ENCODE results near the gene TP63.
"Not testable (repeated sequence)": the region's sequence is repeated elsewhere in the genome, so short reads cannot be mapped to it uniquely, and the experiment has no call there.

TP63 gene

DNA sequence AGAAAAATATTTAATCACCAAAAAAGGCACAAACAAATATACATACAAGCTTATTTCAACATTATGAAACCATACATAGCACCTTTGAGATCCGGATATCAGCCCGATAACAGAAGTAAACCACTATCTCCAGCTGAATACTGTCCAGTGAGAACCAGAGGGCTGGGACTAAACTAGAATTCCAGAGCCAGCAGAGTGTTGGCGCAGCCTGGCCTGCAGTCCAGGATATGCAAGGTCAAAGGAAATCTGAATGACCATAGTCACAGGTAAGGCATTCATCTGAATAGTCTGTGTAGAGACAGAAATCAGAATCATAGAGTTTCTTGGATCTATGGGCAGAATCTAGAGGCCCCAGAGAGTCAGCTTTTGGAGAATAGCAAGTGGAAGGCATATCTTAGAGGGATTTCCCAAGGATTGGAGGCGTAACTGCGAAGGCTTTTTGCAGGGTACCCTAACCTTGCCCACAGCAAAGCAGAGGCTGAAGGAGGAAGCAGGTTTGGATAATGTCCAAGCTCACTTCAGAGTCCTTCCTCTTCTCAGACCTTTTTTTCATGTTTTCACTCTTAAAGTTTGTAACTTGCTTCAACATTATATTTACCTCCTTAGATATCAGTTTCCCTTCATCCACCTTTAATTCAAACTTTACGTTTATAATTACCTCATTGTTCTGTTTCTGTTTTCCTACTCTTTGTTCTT lies 32.5 kb upstream of the TP63 start:
- no peak for DNase-seq (ENCODE audit: low read depth)
- TF ChIP-seq POLR2A (IDR thresholded peaks at IDR 0.05; ENCODE audit: extremely low read depth, insufficient read length) (no peak), MYC (IDR thresholded peaks at IDR 0.05; ENCODE audit: low read depth, low read length) (no peak)
- TF ChIP-seq, protein P1, sequence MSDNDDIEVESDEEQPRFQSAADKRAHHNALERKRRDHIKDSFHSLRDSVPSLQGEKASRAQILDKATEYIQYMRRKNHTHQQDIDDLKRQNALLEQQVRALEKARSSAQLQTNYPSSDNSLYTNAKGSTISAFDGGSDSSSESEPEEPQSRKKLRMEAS (IDR thresholded peaks at IDR 0.05; ENCODE audit: low read depth, low read length): no peak
- TF ChIP-seq, protein P2, sequence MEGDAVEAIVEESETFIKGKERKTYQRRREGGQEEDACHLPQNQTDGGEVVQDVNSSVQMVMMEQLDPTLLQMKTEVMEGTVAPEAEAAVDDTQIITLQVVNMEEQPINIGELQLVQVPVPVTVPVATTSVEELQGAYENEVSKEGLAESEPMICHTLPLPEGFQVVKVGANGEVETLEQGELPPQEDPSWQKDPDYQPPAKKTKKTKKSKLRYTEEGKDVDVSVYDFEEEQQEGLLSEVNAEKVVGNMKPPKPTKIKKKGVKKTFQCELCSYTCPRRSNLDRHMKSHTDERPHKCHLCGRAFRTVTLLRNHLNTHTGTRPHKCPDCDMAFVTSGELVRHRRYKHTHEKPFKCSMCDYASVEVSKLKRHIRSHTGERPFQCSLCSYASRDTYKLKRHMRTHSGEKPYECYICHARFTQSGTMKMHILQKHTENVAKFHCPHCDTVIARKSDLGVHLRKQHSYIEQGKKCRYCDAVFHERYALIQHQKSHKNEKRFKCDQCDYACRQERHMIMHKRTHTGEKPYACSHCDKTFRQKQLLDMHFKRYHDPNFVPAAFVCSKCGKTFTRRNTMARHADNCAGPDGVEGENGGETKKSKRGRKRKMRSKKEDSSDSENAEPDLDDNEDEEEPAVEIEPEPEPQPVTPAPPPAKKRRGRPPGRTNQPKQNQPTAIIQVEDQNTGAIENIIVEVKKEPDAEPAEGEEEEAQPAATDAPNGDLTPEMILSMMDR (IDR thresholded peaks at IDR 0.05; ENCODE audit: low read depth, low read length): no peak
- H3K4me3 ChIP-seq (ENCODE audit: low read depth, low read length): no peak overlapping the region

DNA sequence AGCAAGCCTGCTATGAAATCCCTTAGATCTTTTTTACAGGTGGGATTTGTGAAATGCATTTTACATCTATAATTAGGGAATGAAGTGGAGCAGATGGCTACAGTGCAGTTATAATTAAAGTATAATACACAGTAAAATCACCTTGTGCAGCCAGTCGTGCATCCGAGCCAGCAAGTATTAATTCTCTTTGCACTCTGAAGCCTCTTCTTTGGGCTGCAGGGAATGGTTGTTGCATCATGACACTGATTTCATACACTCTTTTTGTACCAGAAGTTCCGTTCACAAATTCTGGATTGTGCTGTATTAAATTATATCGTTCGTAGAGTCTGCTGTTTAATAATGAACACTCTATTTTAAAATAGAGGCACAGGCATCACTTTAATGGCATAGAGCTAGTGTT lies 28.7 kb upstream of the TP63 start:
- no peak for DNase-seq (ENCODE audit: low read depth)
- TF ChIP-seq, protein P1 (IDR thresholded peaks at IDR 0.05; ENCODE audit: low read depth, low read length): no peak
- TF ChIP-seq POLR2A (IDR thresholded peaks at IDR 0.05; ENCODE audit: extremely low read depth, insufficient read length): no peak
- TF ChIP-seq, protein P2 (IDR thresholded peaks at IDR 0.05; ENCODE audit: low read depth, low read length): no peak
- TF ChIP-seq MYC (IDR thresholded peaks at IDR 0.05; ENCODE audit: low read depth, low read length): no peak
- no peak overlapping the region for H3K4me3 ChIP-seq (ENCODE audit: low read depth, low read length)

DNA sequence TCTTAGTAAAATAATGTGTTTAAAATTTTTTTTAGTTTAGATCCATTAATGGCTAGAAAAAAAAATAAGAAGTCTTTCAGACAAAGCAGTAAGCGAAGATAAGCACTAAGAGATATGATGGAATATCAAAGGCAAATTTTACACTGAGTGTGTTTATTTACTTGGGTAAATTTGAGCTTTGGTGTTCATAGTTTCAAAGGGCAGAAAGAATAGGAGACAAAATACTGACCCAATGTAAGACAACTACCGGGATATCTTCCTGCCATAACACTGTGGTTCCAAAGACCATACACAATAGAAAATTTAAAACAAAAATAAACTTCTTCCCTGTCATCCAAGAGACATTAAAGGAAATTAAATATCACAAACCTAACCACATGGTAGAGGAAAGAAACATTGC lies 25.5 kb upstream of the TP63 start:
- DNase-seq (ENCODE audit: low read depth): no peak
- no peak overlapping the region for H3K4me3 ChIP-seq (ENCODE audit: low read depth, low read length)
- TF ChIP-seq, protein P1 (IDR thresholded peaks at IDR 0.05; ENCODE audit: low read depth, low read length): no peak
- TF ChIP-seq POLR2A (IDR thresholded peaks at IDR 0.05; ENCODE audit: extremely low read depth, insufficient read length) (no peak), MYC (IDR thresholded peaks at IDR 0.05; ENCODE audit: low read depth, low read length) (no peak)
- TF ChIP-seq, protein P2 (IDR thresholded peaks at IDR 0.05; ENCODE audit: low read depth, low read length): no peak

DNA sequence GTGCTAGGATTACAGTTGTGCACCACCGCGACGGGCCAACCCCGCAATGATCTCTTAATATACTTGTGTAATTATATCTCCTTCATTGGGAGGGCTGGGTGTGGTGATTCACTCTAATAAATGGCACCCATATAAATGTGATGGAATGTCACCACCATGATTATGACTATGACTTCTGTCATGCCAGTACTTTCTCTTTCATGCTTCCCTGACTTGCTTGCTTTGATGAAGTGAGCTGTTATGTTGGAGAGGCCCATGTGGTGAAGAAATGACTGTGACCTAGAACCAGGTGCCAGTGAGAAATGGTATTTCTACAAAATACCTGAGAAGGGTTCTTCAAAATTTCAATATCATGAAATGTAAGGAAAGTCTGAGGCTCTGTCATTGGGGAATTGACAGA lies 24.4 kb upstream of the TP63 start:
- no peak for TF ChIP-seq MYC (IDR thresholded peaks at IDR 0.05; ENCODE audit: low read depth, low read length)
- DNase-seq (ENCODE audit: low read depth): no peak
- no peak overlapping the region for H3K4me3 ChIP-seq (ENCODE audit: low read depth, low read length)

DNA sequence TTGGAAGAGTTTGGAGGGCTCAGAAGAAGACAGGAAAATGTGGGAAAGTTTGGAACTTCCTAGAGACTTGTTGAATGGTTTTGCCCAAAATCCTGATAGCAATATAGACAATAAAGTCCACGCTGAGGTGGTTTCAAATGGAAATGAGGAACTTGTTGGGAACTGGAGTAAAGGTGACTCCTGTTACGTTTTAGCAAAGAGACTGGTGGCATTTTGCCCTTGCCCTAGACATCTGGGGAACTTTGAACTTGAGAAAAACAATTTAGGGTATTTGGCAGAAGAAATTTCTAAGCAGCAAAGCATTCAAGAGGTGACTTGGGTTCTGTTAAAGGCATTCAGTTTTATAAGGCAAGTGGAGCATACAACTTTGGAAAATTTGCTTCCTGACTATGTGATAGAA lies 18.5 kb upstream of the TP63 start:
- not testable (repeated sequence) for H3K4me3 ChIP-seq (ENCODE audit: low read depth, low read length); DNase-seq (ENCODE audit: low read depth)

DNA sequence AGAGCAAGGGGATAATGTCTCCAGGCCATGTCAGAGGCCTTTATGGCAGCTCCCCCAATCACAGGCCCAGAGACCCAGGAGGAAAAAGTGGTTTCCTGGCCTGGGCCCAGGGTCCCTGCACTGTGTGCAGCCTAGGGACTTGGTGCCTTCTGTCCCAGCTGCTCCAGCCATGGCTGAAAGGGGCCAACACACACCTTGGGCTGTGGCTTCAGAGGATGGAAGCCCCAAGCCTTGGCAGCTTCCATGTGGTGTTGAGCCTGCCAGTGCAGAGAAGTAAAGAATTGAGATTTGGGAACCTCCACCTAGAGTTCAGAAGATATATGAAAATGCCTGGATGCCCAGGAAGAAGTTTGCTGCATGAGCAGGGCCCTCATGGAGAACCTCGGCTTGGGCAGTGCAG lies 18.1 kb upstream of the TP63 start:
- no peak overlapping the region for H3K4me3 ChIP-seq (ENCODE audit: low read depth, low read length)
- no peak for DNase-seq (ENCODE audit: low read depth)
- TF ChIP-seq POLR2A (IDR thresholded peaks at IDR 0.05; ENCODE audit: extremely low read depth, insufficient read length) (no peak), MYC (IDR thresholded peaks at IDR 0.05; ENCODE audit: low read depth, low read length) (no peak)
- TF ChIP-seq, protein P1 (IDR thresholded peaks at IDR 0.05; ENCODE audit: low read depth, low read length): no peak
- TF ChIP-seq, protein P2 (IDR thresholded peaks at IDR 0.05; ENCODE audit: low read depth, low read length): no peak

DNA sequence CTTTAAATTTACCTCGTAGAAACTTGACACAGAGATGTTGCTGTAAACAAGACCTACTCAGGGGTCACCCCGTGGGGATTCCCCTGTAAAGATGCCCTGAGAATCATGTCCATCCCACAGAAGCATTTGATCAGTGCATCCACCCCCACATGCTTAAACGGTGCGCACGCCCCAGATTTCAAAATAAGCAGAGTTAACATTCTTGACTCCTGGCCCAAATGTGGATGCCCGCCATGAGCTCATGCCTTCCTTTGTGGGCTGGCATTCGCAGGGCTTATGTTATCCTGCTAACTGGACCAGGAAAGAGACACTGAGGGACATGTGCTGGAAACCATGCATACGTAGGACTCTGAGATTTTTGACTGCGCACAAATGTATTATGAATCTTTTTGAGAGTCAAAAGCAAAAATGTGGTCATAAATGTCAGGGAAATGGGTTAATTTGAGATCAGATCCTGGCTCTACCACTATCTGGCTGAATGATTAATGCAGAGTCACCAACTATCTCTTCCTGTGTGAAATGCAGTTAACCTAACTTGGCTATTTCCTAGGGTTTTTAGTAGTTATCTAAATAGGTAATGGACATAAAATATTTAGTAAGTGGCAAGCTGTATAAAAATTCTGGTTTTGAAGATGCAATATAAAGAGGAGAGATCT lies 9.1 kb upstream of the TP63 start:
- no peak for DNase-seq (ENCODE audit: low read depth)
- H3K4me3 ChIP-seq (ENCODE audit: low read depth, low read length): no peak overlapping the region
- TF ChIP-seq, protein P1 (IDR thresholded peaks at IDR 0.05; ENCODE audit: low read depth, low read length): no peak
- no peak for TF ChIP-seq MYC (IDR thresholded peaks at IDR 0.05; ENCODE audit: low read depth, low read length)
